Measurements from ENCODE around the gene TRMT1L. TPM values are rescaled to one million over a fixed set of nuclear protein-coding genes. Genes with fewer than 3 reads are reported as not detected.

Gene TRMT1L
- total and polyA plus RNA-seq, 10 of the 15 experiments (the other 5 are each of a cell fraction or from before 2014, with no cell fraction given): 3.5 to 35.2 (median 16.9) TPM

DNA sequence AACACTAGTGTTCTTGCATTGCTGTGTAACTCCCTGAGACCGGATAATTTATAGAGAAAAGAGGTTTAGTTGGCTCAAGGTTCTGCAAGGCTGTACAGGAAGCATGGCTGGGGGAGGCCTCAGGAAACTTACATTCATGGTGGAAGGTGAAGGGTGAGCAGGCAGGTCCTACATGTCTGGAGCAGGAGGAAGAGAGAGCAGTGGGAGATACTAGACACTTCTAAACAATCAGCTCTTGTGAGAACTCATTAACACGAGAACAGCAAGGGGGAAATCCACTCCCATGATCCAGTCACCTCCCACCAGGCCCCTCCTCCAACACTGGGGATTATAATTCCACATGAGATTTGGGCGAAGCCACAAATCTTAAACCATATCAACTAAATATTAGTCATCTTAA is 81.3 kb downstream of the TRMT1L start (continued):
- TF ChIP-seq, protein P1, sequence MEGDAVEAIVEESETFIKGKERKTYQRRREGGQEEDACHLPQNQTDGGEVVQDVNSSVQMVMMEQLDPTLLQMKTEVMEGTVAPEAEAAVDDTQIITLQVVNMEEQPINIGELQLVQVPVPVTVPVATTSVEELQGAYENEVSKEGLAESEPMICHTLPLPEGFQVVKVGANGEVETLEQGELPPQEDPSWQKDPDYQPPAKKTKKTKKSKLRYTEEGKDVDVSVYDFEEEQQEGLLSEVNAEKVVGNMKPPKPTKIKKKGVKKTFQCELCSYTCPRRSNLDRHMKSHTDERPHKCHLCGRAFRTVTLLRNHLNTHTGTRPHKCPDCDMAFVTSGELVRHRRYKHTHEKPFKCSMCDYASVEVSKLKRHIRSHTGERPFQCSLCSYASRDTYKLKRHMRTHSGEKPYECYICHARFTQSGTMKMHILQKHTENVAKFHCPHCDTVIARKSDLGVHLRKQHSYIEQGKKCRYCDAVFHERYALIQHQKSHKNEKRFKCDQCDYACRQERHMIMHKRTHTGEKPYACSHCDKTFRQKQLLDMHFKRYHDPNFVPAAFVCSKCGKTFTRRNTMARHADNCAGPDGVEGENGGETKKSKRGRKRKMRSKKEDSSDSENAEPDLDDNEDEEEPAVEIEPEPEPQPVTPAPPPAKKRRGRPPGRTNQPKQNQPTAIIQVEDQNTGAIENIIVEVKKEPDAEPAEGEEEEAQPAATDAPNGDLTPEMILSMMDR (IDR thresholded peaks at IDR 0.05 in 2 of 3, conservative IDR thresholded peaks at IDR 0.05 in 1 of 3; ENCODE audit: control insufficient read depth in 2 of 3, extremely low read depth in 1 of 3, insufficient read depth in 1 of 3, low read depth in 3 of 3, low read length in 3 of 3): no peak
- TF ChIP-seq ZSCAN29 (IDR thresholded peaks at IDR 0.05): no peak

DNA sequence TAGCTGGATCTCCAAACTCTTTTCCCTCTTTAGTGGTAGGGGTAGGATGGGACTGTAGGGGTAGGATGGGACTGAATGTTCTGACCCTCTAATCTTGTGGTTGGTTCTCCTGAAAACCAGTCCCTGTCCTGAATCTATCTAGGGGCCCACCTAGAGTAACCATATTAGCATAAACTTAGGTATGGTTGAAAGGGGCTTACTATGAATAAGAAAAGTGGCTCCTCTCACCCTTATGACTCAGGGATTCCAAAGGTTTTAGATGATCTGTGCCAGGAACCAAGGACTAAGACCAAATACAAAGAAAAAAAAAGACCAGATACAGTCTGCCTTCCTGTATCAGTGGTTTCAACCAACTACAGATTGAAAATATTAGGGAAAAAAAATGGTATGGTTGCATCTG is 82.4 kb downstream of the TRMT1L start:
- no peak for ATAC-seq
- ChIA-PET POLR2A (no interaction called here), RAD21 (ENCODE audit: unreplicated experiment) (no interaction called here), SMC1A (ENCODE audit: uncharacterized antibody, unreplicated experiment) (interaction anchor here (1.8 kb wide), 1 partner anchor 9 kb away, joined by 5 read pairs; no protein-coding TSS in a partner anchor), CTCF (no interaction called here)
- intact Hi-C loops (cut with micrococcal nuclease; ENCODE audit: unreplicated experiment): no loop called here
- Histone ChIP-seq H3K4me1 (ENCODE audit: control insufficient read depth, insufficient read depth, low read length) (no peaks in the 10 kb centered on the region), H3K9me3 (replicated peaks; ENCODE audit: control insufficient read depth, insufficient read depth, low read length) (no peaks in the 10 kb centered on the region; the same call in 1 of the 3 replicates), H3K27me3 (replicated peaks in 1 of 2; ENCODE audit: control insufficient read depth in 2 of 2, insufficient read depth in 2 of 2, low read length in 1 of 2) (no peaks in the 10 kb centered on the region), H3K27ac (ENCODE audit: control insufficient read depth, insufficient read depth) (no peak overlapping the region), H3K4me2 (ENCODE audit: control insufficient read depth, insufficient read depth) (no peak overlapping the region), H4K20me1 (ENCODE audit: control insufficient read depth, insufficient read depth) (no peaks in the 10 kb centered on the region), H3K4me3 (no peak overlapping the region), H3K36me3 (ENCODE audit: control insufficient read depth in 2 of 2, insufficient read depth in 2 of 2, low read length in 1 of 2) (no peaks in the 10 kb centered on the region), H3K79me2 (ENCODE audit: control insufficient read depth, insufficient read depth, low read length) (peaks cover 2% of the 10 kb centered on the region), H2AFZ (ENCODE audit: control insufficient read depth, low read depth, low read length) (no peak overlapping the region), H3K9ac (ENCODE audit: control insufficient read depth, insufficient read depth, low read length) (no peak overlapping the region)
- no TSS peak for BruUV-seq (replicated peaks)
- TF ChIP-seq, protein P2, sequence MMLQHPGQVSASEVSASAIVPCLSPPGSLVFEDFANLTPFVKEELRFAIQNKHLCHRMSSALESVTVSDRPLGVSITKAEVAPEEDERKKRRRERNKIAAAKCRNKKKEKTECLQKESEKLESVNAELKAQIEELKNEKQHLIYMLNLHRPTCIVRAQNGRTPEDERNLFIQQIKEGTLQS (IDR thresholded peaks at IDR 0.05; ENCODE audit: borderline replicate concordance, extremely low read depth, low read depth, low read length): no peak
- TF ChIP-seq STAT1 (conservative IDR thresholded peaks at IDR 0.05) (no peak), GABPA (IDR thresholded peaks at IDR 0.05; ENCODE audit: low read depth) (no peak), ZNF24 (IDR thresholded peaks at IDR 0.05) (no peak), MTA2 (IDR thresholded peaks at IDR 0.05; ENCODE audit: low read depth) (no peak), BRCA1 (IDR thresholded peaks at IDR 0.05; ENCODE audit: low read depth, low read length) (no peak), ETV6 (conservative IDR thresholded peaks at IDR 0.05 in 1 of 2, IDR thresholded peaks at IDR 0.05 in 1 of 2; ENCODE audit: borderline replicate concordance in 1 of 2, low read depth in 1 of 2) (no peak), YY1 (IDR thresholded peaks at IDR 0.05; ENCODE audit: low read depth, low read length) (no peak), RB1 (IDR thresholded peaks at IDR 0.05; ENCODE audit: borderline replicate concordance) (no peak), CHD4 (IDR thresholded peaks at IDR 0.05) (no peak), SREBF1 (IDR thresholded peaks at IDR 0.05; ENCODE audit: low read length) (no peak), RBBP5 (conservative IDR thresholded peaks at IDR 0.05) (no peak), MYB (IDR thresholded peaks at IDR 0.05; ENCODE audit: borderline replicate concordance, low read depth, low read length) (no peak), PAX5 (IDR thresholded peaks at IDR 0.05; ENCODE audit: borderline replicate concordance, low read depth, low read length) (no peak), FOXM1 (IDR thresholded peaks at IDR 0.05; ENCODE audit: low read depth, low read length) (no peak), NBN (IDR thresholded peaks at IDR 0.05) (no peak), STAT3 (IDR thresholded peaks at IDR 0.05; ENCODE audit: low read depth, low read length) (no peak), RELB (IDR thresholded peaks at IDR 0.05; ENCODE audit: low read depth) (no peak), CHD1 (IDR thresholded peaks at IDR 0.05; ENCODE audit: low read depth, low read length) (no peak)
- TF ChIP-seq, protein P3, sequence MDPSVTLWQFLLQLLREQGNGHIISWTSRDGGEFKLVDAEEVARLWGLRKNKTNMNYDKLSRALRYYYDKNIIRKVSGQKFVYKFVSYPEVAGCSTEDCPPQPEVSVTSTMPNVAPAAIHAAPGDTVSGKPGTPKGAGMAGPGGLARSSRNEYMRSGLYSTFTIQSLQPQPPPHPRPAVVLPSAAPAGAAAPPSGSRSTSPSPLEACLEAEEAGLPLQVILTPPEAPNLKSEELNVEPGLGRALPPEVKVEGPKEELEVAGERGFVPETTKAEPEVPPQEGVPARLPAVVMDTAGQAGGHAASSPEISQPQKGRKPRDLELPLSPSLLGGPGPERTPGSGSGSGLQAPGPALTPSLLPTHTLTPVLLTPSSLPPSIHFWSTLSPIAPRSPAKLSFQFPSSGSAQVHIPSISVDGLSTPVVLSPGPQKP (IDR thresholded peaks at IDR 0.05; ENCODE audit: low read depth, low read length): no peak
- in situ Hi-C loops (cut with MboI): no loop called here
- DNase-seq (ENCODE audit: low read depth, low spot score): no peak
- no peak for FAIRE-seq
